HG03378 (cell line): ENCODE results near the gene APBB2.

Experiments used
- ATAC-seq: cut with Tn5 transposase; IDR thresholded peaks from one replicate; pipeline ENCODE4 v1.9.1; 2021; ENCODE audit warnings: mild to moderate bottlenecking, moderate library complexity; ENCODE audit not compliant: unreplicated experiment

APBB2 gene

DNA sequence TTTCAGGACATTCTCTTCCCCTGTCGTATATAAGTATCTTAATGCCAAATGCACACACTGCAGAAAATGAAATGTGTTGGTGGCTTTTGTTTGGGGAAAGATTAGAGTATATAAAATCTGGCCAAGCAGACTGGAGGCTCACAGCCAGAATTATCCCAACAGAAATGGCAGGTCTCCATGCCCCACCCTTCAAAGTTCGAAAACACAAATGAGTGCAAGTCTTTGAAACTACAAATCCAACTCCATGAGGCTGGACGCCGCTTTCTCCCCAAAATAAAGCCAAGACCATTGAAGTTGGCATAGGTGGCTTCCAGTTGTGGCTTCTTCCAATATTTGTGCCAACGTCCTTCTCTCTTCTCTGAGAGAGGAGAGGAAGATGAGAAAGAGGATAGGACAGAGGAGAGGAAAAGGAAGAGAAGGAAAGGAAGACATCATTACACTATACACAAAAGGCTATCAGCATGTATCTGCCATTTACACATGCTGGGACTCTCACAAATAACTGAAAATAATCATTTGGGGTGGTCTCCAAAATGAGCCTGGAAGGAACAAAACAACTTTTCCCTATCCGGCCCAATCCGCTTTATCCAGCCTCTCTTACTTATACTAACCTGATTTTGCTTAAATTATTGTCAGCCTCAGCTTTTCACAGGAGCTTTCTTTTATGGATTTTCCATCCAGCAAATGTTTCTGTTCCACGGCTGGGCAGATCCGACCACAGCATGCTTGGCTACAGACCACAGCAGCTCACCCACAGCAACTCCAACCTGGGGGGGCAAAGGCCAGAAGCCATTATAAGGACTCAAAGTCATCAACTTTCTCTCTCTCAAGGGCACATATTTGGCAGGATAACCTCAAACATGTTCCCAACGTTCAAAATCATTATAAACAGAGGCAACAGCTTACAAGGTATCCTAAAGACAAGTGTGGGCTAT lies 71.7 kb downstream of the APBB2 start:
- no peak for ATAC-seq

- no peak for ATAC-seq
These were observed 72.4 kb downstream of the APBB2 start for GRCh38 chr4:41141900-41142299.

DNA sequence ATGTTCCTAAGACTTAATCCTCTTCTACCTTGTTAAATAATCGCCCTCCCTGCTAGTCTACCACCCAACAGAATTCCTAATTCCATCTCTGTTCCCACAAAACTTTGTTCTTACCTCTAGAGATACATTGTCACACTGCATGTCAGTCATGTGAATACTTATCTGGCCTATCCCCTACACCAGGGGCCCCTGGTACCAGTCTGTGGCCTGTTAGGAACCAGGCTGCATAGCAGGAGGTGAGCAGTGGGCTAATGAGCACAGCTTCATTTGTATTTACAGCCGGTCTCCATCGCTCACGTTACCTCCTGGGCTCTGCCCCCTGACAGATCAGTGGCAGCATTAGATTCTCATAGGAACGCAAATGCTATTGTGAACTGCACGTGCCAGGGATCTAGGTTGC lies 73.9 kb downstream of the APBB2 start:
- ATAC-seq = no peak

DNA sequence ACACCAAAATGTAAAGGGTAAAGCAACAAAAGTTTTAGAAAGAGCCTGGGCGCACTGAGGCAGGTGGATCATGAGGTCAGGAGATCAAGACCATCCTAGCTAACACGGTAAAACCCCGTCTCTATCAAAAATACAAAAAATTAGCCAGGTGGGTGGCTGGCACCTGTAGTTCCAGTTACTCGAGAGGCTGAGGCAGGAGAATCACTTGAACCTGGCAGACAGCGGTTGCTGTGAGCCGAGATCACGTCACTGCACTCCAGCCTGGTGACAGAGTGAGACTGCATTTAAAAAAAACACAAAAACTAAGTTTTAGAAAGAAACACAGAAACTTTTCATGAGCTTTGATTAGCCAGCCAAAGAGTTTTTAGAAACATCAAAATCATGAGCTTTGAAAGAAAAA lies 76.5 kb downstream of the APBB2 start:
- ATAC-seq = no peak

DNA sequence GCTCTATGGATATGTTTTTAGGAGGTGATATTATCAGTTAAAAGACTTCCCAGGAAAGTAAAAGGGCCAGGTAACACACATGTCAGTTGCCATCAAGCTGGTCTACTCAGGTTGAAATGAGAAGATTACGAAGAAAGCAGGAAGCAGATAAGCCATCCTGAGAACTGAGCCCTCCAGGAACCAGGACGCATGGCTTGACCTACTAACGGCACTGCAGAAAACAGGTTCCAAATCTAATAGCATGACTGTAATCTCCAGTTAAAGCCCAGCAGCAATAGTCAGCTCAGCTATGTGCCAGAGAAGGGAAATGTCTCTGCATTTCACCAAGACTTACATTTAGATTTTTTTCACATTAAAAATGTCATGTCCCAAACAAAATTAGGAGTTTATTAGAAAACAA lies 77.9 kb downstream of the APBB2 start:
- no peak for ATAC-seq

GRCh38 chr4:41135801-41136200 lies 78.5 kb downstream of the APBB2 start:
- no peak for ATAC-seq

GRCh38 chr4:41134581-41134980 lies 79.8 kb downstream of the APBB2 start:
- ATAC-seq = no peak

DNA sequence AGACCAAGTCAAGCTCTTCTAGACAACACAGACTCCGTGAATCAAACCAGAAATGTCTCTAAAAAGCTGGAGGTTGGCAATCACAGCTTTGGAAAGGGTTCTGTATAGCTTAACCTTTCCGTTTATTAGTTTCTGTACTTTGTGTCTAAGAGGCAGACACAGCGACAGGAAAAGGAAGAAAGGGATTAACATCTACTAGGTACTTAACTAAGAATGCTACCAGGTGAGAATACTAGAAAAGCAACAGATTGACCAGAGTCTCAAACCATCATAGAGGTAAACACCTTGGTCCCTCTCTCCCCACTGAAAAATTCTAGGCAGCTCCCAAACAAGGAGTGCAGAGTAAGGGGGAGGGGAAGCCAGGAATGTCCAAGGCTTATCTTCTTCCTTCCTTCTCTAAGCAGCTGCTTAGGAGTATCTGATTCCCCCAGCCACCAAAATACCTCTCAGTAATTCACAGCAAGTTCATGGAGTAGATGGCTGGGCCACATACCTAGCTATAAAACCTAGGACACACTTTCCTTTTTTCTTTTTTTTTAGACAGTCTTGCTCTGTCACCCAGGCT lies 80.8 kb downstream of the APBB2 start:
- ATAC-seq = no peak

- no peak for ATAC-seq
These were observed 82.2 kb downstream of the APBB2 start for GRCh38 chr4:41132055-41132683.

GRCh38 chr4:41129936-41130440 lies 84.4 kb downstream of the APBB2 start:
- ATAC-seq = no peak

- no peak for ATAC-seq
These were observed 85.1 kb downstream of the APBB2 start for GRCh38 chr4:41129128-41129754.

DNA sequence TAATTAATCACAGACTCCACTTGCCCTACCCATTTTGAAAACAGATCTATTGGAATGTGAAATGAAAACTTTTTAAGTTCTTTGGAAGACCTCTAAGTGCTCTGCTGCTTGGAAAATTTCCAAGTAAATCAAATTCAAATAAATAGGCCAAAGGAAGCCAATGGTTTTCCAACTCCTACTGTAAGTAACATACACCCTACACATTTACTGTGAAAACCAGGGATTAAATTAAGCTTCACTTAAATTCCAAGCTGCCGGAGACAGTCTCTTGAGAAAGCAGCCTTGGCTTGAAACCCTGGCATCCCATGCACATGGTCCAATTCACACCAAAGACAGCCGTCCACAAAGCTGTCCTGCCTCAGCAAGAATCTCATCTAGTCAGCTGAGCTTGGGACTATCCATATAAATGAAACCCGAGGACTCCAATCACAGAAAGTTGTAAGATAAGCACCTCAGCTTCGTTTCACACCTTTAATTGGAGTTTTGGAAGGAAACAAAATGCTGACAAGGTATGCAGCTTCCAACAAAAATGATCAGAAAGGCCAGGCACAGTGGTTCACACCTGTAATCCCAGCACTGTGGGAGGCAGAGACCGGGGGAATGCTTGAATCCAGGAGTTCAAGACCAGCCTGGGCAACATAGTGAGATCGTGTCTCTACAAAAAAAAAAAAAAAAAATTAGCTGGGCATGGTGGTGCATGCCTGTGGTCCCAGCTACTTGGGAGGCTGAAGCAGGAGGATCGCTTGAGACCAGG lies 88.6 kb downstream of the APBB2 start:
- ATAC-seq = no peak

- ATAC-seq = no peak
These were observed 89.3 kb downstream of the APBB2 start for GRCh38 chr4:41124916-41125548.

- no peak for ATAC-seq
These were observed 91.6 kb downstream of the APBB2 start for GRCh38 chr4:41122775-41123174.

DNA sequence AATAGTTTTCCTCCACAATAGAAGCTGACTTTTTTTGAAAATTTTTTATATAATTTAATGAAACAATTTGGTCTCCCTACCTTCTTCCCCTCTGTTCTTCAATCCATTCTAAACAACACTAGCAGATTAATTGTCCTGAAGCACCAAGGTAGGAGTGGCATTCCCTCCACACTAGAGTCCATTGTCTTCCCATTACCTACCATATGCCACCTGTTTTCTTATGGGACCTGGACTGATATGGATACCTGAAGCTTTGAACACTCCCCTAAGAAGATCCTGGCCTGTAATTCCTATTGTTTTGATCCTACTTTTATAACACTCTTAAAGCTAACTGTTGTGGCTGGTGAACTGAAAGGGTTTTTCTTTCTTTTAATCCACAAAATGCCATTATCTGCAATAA lies 92.0 kb downstream of the APBB2 start:
- no peak for ATAC-seq

DNA sequence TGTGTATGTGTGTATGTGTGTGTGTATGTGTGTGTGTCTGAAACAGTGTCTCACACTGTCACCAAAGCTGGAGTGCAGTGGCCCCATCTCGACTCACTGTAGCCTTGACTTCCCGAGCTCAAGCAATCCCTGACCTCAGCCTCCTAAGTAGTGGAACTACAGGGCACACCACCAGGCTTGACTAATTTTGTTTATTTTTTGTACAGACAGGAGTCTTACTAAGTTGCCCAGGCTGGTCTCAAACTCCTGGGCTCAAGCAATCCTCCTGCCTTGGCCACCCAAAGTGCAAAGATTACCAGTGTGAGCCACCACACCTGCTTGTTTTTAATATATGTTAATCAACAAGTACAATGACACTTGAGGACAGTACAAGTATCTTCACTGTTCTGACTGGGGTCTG lies 92.4 kb downstream of the APBB2 start:
- no peak for ATAC-seq

GRCh38 chr4:41120297-41121217 lies 93.8 kb downstream of the APBB2 start:
- no peak for ATAC-seq

DNA sequence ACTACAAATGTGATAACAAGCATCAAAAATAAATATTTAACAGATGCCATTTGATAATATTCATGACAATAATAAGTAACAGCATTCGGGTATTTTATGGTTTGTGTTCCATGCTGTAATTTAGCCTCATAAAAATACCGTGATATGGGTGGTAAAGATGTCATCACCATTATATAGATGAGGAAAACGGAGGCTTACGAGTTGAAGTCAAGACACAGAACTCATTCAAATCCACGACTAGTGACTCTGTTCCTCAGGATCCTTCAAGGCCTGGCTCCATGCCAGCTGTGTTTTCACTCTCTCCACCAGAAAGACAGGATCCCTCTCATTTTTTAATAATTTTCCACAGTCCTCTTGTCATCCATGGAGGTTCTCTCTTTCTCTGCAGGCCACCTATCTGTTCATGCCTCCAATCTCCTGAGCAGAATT lies 94.5 kb downstream of the APBB2 start:
- ATAC-seq = no peak

- no peak for ATAC-seq
These were observed 102.6 kb downstream of the APBB2 start for GRCh38 chr4:41111791-41112190.
